Neutrophil (primary cell): ENCODE data around the gene PGD.

Source experiments
- H3K27ac ChIP-seq: fragments of 200-600 bp; sonication (generic); 2 replicates; pipeline ENCODE4 v1.5.1; 2016; ENCODE audit warnings: mild to moderate bottlenecking, moderate library complexity
- H3K27me3 ChIP-seq: fragments of 200-600 bp; sonication (generic); 2 replicates; pipeline ENCODE4 v1.6.0; 2016; ENCODE audit warnings: mild to moderate bottlenecking
- H3K36me3 ChIP-seq: fragments of 200-600 bp; sonication (generic); 2 replicates; pipeline ENCODE4 v1.5.1; 2017
- H3K4me1 ChIP-seq, 2 experiments: fragments of 200-600 bp in 1 of 2; sonication (generic) in 1 of 2; 1 replicate in 1 of 2; 2 replicates in 1 of 2; pipeline versions ENCODE4 v1.5.1 to v1.6.1; 2013 to 2016; ENCODE audit warnings: low read depth in 1 of 2, low read length in 1 of 2, mild to moderate bottlenecking in 1 of 2, moderate library complexity in 1 of 2; ENCODE audit not compliant: control insufficient read depth in 1 of 2, insufficient read depth in 1 of 2
- H3K4me3 ChIP-seq, 2 experiments: fragments of 200-600 bp in 1 of 2; sonication (generic) in 1 of 2; 1 replicate in 1 of 2; 2 replicates in 1 of 2; pipeline ENCODE4 v1.5.1; 2013 to 2016; ENCODE audit warnings: low read depth in 1 of 2, low read length in 1 of 2, mild to moderate bottlenecking in 1 of 2, moderate library complexity in 1 of 2
- H3K9me3 ChIP-seq: fragments of 200-600 bp; sonication (generic); 2 replicates; pipeline ENCODE4 v1.5.1; 2016
- TF ChIP-seq, protein P1 (sequence below): fragments of 200-600 bp; sonication (generic); IDR thresholded peaks from 2 replicates; pipeline ENCODE4 v1.5.1; 2016; ENCODE audit warnings: antibody characterized with exemption

PGD gene

DNA sequence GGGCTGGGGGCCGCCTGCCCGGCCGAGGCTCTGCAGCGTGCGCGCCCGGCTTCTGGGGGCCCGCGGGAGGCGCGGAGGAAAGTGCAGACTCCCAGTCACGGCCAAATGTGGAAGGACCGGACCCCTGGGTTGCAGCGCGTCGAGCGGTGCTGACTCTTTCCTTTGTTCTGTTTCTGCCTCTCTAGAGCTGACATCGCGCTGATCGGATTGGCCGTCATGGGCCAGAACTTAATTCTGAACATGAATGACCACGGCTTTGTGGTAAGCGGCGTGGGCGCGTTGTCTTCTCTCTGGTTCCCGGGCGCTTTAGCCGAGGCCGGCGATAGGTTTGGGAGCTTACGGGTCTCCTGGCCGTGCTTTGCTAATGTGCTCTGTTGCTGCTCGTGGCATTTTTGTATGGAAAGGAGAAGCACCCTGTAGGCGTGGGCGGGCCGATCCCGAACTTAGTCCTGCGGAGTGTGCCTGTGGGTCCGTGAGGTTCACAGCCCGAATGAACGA, 629 bp downstream of the PGD start:
- no peaks in the 10 kb centered on the region for H3K27me3 ChIP-seq

DNA sequence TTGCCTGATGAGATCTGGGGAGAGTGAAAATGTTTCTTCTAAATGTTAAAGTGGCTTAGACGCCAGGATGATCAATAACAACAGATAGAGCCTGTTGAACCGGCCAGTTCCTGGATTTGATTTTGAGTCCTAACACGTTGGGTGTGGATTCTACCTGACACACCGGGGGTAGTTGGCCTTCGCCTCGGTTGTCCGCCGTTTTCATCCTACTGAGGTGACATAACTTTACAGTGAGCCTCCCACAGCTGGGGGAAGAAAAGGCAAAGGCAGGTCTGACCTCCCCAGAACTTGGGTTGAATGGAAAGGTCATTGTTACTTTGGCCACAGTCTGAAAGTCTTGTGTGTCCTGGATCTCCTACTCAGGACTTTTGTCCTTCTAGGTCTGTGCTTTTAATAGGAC, 1.1 kb downstream of the PGD start:
- TF ChIP-seq, protein P1, sequence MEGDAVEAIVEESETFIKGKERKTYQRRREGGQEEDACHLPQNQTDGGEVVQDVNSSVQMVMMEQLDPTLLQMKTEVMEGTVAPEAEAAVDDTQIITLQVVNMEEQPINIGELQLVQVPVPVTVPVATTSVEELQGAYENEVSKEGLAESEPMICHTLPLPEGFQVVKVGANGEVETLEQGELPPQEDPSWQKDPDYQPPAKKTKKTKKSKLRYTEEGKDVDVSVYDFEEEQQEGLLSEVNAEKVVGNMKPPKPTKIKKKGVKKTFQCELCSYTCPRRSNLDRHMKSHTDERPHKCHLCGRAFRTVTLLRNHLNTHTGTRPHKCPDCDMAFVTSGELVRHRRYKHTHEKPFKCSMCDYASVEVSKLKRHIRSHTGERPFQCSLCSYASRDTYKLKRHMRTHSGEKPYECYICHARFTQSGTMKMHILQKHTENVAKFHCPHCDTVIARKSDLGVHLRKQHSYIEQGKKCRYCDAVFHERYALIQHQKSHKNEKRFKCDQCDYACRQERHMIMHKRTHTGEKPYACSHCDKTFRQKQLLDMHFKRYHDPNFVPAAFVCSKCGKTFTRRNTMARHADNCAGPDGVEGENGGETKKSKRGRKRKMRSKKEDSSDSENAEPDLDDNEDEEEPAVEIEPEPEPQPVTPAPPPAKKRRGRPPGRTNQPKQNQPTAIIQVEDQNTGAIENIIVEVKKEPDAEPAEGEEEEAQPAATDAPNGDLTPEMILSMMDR, result no peak
- H3K27me3 ChIP-seq, result no peaks in the 10 kb centered on the region
- peak overlapping the region; percentile 96 for H3K27ac ChIP-seq
- H3K9me3 ChIP-seq, result no peaks in the 10 kb centered on the region
- peak overlapping the region; percentile 92 to 100 for H3K4me3 ChIP-seq
- peaks cover 43% of the 10 kb centered on the region for H3K36me3 ChIP-seq
- peaks cover 60 to 65% of the 10 kb centered on the region in 2 experiments for H3K4me1 ChIP-seq

More for the DNA sequence above, 629 bp downstream of the PGD start:
- peaks cover 60 to 65% of the 10 kb centered on the region in 2 experiments for H3K4me1 ChIP-seq
- no peaks in the 10 kb centered on the region for H3K9me3 ChIP-seq
- H3K27ac ChIP-seq, result peak overlapping the region; percentile 96
- H3K36me3 ChIP-seq, result peaks cover 38% of the 10 kb centered on the region
- TF ChIP-seq, protein P1, result no peak
- peak overlapping the region; percentile 92 to 100 for H3K4me3 ChIP-seq

DNA sequence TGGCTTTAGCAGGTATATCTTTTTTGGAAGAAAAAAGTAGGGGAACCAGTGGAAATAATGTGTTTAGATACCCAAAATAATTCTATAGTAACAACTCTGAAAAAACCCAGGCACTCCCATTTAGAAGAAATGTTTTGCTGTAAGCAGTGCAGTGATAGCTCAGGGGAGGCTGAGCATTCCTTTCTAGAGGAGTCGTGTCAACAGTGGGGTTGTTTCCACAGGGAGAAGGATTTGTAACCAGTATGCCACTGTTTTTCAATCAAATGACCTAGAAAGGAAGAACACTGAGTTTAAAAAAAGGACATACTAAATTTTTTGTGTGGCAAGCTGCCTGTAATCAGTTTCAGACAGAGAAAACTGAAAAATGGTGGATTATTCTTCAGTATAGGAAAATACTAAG, 2.4 kb downstream of the PGD start:
- Histone ChIP-seq H3K9me3 (no peaks in the 10 kb centered on the region), H3K4me1 (peaks cover 51 to 67% of the 10 kb centered on the region in 2 experiments), H3K4me3 (peak overlapping the region; percentile 92 to 100), H3K27me3 (no peaks in the 10 kb centered on the region), H3K36me3 (peaks cover 56% of the 10 kb centered on the region), H3K27ac (peak overlapping the region; percentile 96)
- TF ChIP-seq, protein P1, result no peak

DNA sequence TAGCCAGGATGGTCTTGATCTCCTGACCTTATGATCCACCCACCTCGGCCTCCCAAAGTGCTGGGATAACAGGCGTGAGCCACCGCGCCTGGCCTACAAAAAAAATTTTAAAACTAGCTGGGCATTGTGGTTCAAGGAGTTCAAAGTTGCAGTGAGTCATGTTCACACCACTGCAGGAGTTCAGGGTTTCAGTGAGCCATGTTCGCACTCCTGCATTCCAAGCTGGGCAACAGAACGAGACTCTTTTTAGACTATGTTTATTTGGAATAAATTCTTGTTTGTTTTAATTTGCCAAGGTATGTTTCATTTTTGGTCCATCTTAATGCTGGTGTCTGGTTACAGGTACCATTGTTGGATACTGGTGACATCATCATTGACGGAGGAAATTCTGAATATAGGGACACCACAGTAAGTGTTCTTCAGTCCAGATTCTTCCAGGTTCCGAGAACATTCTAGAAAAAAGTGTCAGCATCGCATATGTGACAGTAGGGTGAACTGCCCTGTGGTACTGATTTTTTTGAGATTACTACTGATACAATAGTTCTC, 3.9 kb downstream of the PGD start:
- Histone ChIP-seq H3K9me3 (no peaks in the 10 kb centered on the region), H3K4me3 (no peak overlapping the region), H3K27me3 (no peaks in the 10 kb centered on the region), H3K36me3 (peaks cover 71% of the 10 kb centered on the region), H3K27ac (peak overlapping the region; percentile 96), H3K4me1 (peaks cover 45 to 67% of the 10 kb centered on the region in 2 experiments)
- TF ChIP-seq, protein P1, result no peak

DNA sequence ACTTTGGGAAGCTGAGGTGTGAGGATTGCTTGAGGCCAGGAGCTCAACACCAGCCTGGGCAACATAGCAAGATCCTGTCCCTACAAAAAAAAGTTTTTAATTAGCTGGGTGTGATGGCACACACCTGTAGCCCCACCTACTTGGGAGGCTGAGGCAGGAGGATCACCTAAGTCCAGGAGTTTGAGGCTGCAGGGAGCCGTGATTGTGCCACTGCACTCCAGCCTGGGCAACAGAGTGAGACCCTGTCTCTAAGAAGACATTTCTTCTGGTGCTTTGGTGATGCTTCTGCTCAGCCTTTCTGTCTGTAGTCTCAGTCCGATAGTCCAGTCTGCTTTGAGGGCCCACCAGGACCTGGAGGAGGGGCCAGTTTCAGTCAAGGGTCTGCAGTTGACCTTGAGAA, 8.3 kb downstream of the PGD start:
- H3K36me3 ChIP-seq, result peaks cover 100% of the 10 kb centered on the region
- H3K9me3 ChIP-seq, result no peaks in the 10 kb centered on the region

More for the DNA sequence above, 8.3 kb downstream of the PGD start:
- TF ChIP-seq, protein P1, result no peak
- Histone ChIP-seq H3K4me3 (no peak overlapping the region), H3K27ac (peak overlapping the region; percentile 98), H3K27me3 (no peaks in the 10 kb centered on the region), H3K4me1 (peaks cover 49 to 73% of the 10 kb centered on the region in 2 experiments)
